ENCODE data around the gene ARHGAP18.

Gene ARHGAP18

DNA sequence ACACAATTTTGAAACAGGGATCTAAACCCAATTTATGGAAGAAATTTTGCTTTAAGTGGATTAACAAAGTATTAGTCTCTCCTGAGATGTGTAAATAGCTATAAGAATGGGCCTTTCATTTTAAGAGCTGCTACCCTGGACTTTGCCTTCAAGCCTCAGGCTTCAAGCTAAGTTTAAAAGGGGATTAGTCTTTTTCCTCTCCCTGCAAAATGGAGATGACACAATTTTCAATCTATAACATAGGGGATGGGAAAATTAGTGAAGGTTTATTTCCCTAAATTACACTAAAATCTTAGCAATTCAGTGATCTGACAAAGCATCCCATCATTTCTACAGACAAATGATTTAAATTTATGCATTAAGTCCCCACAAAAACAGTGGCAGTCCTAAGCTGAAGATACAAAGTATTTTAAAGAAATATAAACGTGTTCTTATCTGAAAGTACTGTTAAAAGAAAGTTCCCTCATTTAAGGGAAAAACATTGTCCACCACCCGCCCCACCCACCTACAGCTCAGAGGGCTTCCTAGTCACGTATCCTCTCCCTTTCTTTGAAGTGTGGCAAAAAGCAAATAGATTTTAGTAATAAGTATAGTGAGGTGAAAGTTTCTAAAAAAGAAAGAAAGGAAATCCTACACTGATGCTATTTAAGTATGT lies 14.5 kb downstream of the ARHGAP18 start:
- Histone ChIP-seq H3K4me3 (ENCODE audit: low read depth, low read length) (no peak overlapping the region), H3K27ac (peak overlapping the region; percentile 25), H3K36me3 (no peaks in the 10 kb centered on the region), H3K9me3 (ENCODE audit: severe bottlenecking) (no peaks in the 10 kb centered on the region), H3K27me3 (ENCODE audit: insufficient read depth, low read depth, severe bottlenecking) (no peaks in the 10 kb centered on the region)
- TF ChIP-seq, protein P1, sequence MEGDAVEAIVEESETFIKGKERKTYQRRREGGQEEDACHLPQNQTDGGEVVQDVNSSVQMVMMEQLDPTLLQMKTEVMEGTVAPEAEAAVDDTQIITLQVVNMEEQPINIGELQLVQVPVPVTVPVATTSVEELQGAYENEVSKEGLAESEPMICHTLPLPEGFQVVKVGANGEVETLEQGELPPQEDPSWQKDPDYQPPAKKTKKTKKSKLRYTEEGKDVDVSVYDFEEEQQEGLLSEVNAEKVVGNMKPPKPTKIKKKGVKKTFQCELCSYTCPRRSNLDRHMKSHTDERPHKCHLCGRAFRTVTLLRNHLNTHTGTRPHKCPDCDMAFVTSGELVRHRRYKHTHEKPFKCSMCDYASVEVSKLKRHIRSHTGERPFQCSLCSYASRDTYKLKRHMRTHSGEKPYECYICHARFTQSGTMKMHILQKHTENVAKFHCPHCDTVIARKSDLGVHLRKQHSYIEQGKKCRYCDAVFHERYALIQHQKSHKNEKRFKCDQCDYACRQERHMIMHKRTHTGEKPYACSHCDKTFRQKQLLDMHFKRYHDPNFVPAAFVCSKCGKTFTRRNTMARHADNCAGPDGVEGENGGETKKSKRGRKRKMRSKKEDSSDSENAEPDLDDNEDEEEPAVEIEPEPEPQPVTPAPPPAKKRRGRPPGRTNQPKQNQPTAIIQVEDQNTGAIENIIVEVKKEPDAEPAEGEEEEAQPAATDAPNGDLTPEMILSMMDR (IDR thresholded peaks at IDR 0.05; ENCODE audit: low read depth, low read length): no peak
- DNase-seq: no peak

DNA sequence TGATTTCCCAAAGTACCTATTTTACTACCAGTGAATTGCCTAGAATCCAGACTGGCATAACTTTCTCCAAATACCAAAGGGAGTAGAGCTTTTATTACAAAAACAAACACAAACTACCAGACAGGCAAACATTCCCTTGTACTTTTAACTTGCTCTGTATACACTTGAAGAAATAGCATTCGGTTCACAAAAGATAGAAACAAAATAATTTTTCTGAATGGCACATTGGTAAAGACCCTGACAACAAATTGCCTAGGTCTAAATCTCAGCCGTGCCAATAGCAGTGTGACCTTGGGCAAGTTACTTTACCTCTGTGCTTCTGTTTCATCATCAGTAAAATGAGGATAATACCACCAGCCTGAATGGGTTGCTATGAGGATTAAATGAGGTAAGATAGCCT lies 15.9 kb downstream of the ARHGAP18 start:
- Histone ChIP-seq H3K4me3 (ENCODE audit: low read depth, low read length) (no peak overlapping the region), H3K9me3 (ENCODE audit: severe bottlenecking) (no peaks in the 10 kb centered on the region), H3K27me3 (ENCODE audit: insufficient read depth, low read depth, severe bottlenecking) (no peaks in the 10 kb centered on the region), H3K27ac (peak overlapping the region; percentile 46), H3K36me3 (no peaks in the 10 kb centered on the region)
- TF ChIP-seq, protein P1 (IDR thresholded peaks at IDR 0.05; ENCODE audit: low read depth, low read length): no peak
- no peak for DNase-seq

DNA sequence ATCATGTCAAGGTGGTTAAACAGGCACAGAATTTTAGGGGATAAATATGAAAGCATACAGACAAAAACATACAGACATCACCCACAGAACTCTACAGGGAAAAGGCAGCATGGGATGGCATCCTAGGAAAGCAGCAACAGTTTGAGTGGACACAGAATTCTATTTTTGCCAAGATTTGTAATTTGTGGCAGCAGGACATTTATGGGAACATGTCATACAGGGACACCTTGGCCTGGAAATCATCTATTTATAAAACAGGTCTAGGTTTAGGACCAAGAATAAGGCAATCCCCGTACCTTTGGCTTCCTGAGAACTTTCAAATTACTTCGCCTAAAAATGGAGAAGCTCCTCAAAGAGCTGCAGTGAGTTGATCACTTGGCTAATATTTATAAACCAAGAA lies 17.5 kb downstream of the ARHGAP18 start:
- no peak overlapping the region for H3K4me3 ChIP-seq (ENCODE audit: low read depth, low read length)
- TF ChIP-seq, protein P1 (IDR thresholded peaks at IDR 0.05; ENCODE audit: low read depth, low read length): no peak
- H3K27ac ChIP-seq: no peak overlapping the region
- no peaks in the 10 kb centered on the region for H3K9me3 ChIP-seq (ENCODE audit: severe bottlenecking)
- DNase-seq: no peak
- H3K27me3 ChIP-seq (ENCODE audit: insufficient read depth, low read depth, severe bottlenecking): no peaks in the 10 kb centered on the region
- no peaks in the 10 kb centered on the region for H3K36me3 ChIP-seq

DNA sequence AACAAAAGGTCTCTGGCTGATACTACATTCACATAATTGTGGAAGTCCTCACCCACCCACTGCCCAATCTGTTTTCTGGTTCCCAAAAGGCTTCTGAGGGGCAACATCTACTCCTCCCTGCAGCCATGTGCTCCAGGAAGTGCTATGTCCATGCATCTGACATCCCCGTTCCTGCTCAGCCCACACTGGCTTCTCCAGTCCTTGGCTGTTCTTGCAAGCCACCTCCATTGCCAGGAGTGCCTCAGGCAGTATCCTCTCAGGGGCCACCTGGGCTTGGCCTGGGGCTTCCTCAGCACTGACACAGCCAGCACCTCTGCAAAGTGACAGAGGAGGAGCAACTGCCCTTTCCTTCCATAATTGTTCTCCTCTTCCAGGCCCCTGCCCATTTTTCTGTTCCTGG lies 18.3 kb downstream of the ARHGAP18 start:
- no peak overlapping the region for H3K27ac ChIP-seq
- no peaks in the 10 kb centered on the region for H3K9me3 ChIP-seq (ENCODE audit: severe bottlenecking)
- DNase-seq: no peak
- H3K4me3 ChIP-seq (ENCODE audit: low read depth, low read length): no peak overlapping the region
- no peaks in the 10 kb centered on the region for H3K36me3 ChIP-seq
- no peaks in the 10 kb centered on the region for H3K27me3 ChIP-seq (ENCODE audit: insufficient read depth, low read depth, severe bottlenecking)
- TF ChIP-seq, protein P1 (IDR thresholded peaks at IDR 0.05; ENCODE audit: low read depth, low read length): no peak

DNA sequence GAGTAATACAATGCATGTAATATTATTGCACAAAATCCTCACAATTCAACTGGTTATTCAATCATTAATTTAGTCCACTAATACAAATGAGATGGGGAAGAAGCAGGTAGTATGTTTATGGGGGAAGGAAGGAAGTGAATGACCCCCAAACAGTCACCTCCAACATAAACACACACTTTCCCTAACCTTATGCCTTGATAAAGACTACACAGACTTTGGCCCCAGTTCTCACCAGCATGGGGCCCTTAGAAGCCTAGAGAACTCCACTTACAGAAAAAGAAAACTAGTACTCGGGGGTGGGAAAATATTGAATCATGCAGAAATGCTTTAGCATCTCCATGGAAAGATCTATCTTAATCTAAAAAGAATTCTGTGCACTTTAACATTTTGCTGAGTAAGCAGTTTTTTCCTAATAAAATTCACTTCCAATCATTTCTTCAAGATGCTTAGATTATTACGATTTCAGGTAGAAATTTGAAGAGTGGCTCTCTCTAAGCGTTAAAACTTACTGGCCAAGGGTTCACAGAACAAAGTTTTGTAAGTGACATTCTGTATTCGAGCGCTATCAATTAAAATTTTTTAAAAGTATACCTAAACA lies 18.8 kb downstream of the ARHGAP18 start:
- TF ChIP-seq, protein P1 (IDR thresholded peaks at IDR 0.05; ENCODE audit: low read depth, low read length): no peak
- Histone ChIP-seq H3K9me3 (ENCODE audit: severe bottlenecking) (no peaks in the 10 kb centered on the region), H3K27me3 (ENCODE audit: insufficient read depth, low read depth, severe bottlenecking) (no peaks in the 10 kb centered on the region), H3K4me3 (ENCODE audit: low read depth, low read length) (no peak overlapping the region), H3K36me3 (no peaks in the 10 kb centered on the region), H3K27ac (no peak overlapping the region)
- no peak for DNase-seq

Measured in WERI-Rb-1 (cell line).